ENCODE results near the gene HHIPL1.

GRCh38 chr14:99667045-99667444, 22.1 kb downstream of the HHIPL1 start:
- TF ChIP-seq CTCF (IDR thresholded peaks at IDR 0.05) = no peak
- TF ChIP-seq POLR2AphosphoS5 (IDR thresholded peaks at IDR 0.05; ENCODE audit: insufficient read depth in 1 of 2, low read depth in 1 of 2) = no peak
- no peak for TF ChIP-seq POLR2A (IDR thresholded peaks at IDR 0.05)
